Prostate gland (tissue), 2 donors: ENCODE data around the gene JPT1.

Experiments used
- POLR2AphosphoS5 ChIP-seq: sonication (generic); formaldehyde crosslinking; IDR thresholded peaks from one replicate; pipeline ENCODE4 v1.6.1; 2017; ENCODE audit warnings: antibody characterized with exemption
- TF ChIP-seq, protein P1 (sequence below), 4 experiments: fragments of 200-600 bp in 2 of 4; fragments of 450-650 bp in 2 of 4; sonication (generic) in 2 of 4; IDR thresholded peaks; 1 replicate in 3 of 4; 2 replicates in 1 of 4; pipeline ENCODE4 v1.5.1; 2016 to 2019; ENCODE audit warnings: antibody characterized with exemption in 4 of 4, mild to moderate bottlenecking in 2 of 4, moderate library complexity in 2 of 4

DNA sequence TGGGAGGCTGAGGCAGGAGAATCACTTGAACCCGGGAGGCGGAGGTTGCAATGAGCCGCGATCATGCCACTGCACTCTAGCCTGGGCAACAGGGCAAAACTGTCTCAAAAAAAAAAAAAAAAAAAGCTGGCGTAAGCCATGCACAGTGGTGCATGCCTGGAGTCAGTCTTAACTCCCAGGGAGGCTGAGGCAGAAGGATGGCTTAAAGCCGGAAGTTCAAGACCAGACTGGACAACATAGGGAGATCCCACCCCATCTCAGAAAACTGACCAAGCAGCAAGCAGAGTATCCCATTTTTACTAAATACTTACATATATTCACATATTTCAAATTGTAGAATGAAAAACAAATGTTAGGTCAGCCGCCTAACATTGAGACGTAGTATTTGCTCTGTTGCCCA is 27.4 kb downstream of the JPT1 start:
- TF ChIP-seq, protein P1, sequence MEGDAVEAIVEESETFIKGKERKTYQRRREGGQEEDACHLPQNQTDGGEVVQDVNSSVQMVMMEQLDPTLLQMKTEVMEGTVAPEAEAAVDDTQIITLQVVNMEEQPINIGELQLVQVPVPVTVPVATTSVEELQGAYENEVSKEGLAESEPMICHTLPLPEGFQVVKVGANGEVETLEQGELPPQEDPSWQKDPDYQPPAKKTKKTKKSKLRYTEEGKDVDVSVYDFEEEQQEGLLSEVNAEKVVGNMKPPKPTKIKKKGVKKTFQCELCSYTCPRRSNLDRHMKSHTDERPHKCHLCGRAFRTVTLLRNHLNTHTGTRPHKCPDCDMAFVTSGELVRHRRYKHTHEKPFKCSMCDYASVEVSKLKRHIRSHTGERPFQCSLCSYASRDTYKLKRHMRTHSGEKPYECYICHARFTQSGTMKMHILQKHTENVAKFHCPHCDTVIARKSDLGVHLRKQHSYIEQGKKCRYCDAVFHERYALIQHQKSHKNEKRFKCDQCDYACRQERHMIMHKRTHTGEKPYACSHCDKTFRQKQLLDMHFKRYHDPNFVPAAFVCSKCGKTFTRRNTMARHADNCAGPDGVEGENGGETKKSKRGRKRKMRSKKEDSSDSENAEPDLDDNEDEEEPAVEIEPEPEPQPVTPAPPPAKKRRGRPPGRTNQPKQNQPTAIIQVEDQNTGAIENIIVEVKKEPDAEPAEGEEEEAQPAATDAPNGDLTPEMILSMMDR (IDR thresholded peaks at IDR 0.05) = no peak
- no peak for TF ChIP-seq POLR2AphosphoS5
